Astrocyte (in vitro differentiated cells and primary cell): Measurements from ENCODE around the gene OR52W1.

Experiments used
- CTCF ChIP-seq: IDR thresholded peaks from 2 replicates; pipeline ENCODE4 v1.5.1; 2011; ENCODE audit warnings: low read depth, mild to moderate bottlenecking, inconsistent platforms, low read length, moderate library complexity; ENCODE audit not compliant: insufficient read depth
- EZH2 ChIP-seq: IDR thresholded peaks from 2 replicates; pipeline ENCODE4 v1.6.1; 2012; ENCODE audit warnings: mild to moderate bottlenecking, low read length, inconsistent platforms; ENCODE audit not compliant: insufficient read depth

GRCh38 chr11:6237761-6238302 is 38.8 kb downstream of the OR52W1 start:
- TF ChIP-seq CTCF (no peak), EZH2 (no peak)
